MM.1S (cell line): ENCODE measurements around the gene C17orf50.
A peak's percentile ranks its signal among the peaks of the same experiment; 100 is the strongest.

Experiments
- DNase-seq: peaks from one replicate; pipeline ENCODE4 v3.0.0-alpha.2; 2015
- H2AFZ ChIP-seq: fragments of 300-600 bp; sonication (generic); 2 replicates; pipeline ENCODE4 v1.6.0; 2016; ENCODE audit warnings: antibody characterized with exemption, low read length
- H3F3A ChIP-seq: fragments of 300-600 bp; sonication (generic); 2 replicates; pipeline ENCODE4 v1.6.1; 2016; ENCODE audit warnings: mild to moderate bottlenecking, antibody characterized with exemption, low read length, moderate library complexity, mixed read lengths; ENCODE audit not compliant: insufficient read depth
- H3K27ac ChIP-seq: fragments of 300-600 bp; sonication (generic); 2 replicates; pipeline ENCODE4 v1.5.1; 2016; ENCODE audit warnings: mild to moderate bottlenecking, low read length
- H3K27me3 ChIP-seq: fragments of 300-600 bp; sonication (generic); replicated peaks from 2 replicates; pipeline ENCODE4 v1.6.0; 2016; ENCODE audit warnings: low read length; ENCODE audit not compliant: insufficient read depth
- H3K36me3 ChIP-seq: fragments of 300-600 bp; sonication (generic); replicated peaks from 2 replicates; pipeline ENCODE4 v1.6.1; 2016; ENCODE audit warnings: mild to moderate bottlenecking, low read length, mixed read lengths; ENCODE audit not compliant: insufficient read depth
- H3K4me1 ChIP-seq: fragments of 300-600 bp; sonication (generic); 2 replicates; pipeline ENCODE4 v1.6.1; 2016; ENCODE audit warnings: low read length, mixed read lengths
- H3K4me2 ChIP-seq: fragments of 300-600 bp; sonication (generic); 2 replicates; pipeline ENCODE4 v1.6.0; 2016; ENCODE audit warnings: low read depth, low read length
- H3K4me3 ChIP-seq: fragments of 300-600 bp; sonication (generic); 2 replicates; pipeline ENCODE4 v1.5.1; 2016; ENCODE audit warnings: low read length, mixed read lengths
- H3K79me2 ChIP-seq: fragments of 300-600 bp; sonication (generic); 2 replicates; pipeline ENCODE4 v1.6.1; 2016; ENCODE audit warnings: mixed run types, low read length, mixed read lengths
- H3K9ac ChIP-seq: fragments of 300-600 bp; sonication (generic); 2 replicates; pipeline ENCODE4 v1.6.1; 2016; ENCODE audit warnings: low read length, mixed read lengths
- H3K9me2 ChIP-seq: fragments of 300-600 bp; sonication (generic); replicated peaks from 2 replicates; pipeline ENCODE4 v1.6.1; 2016; ENCODE audit warnings: mild to moderate bottlenecking, low read length, mixed read lengths; ENCODE audit not compliant: insufficient read depth
- H3K9me3 ChIP-seq: fragments of 300-600 bp; sonication (generic); replicated peaks from 2 replicates; pipeline ENCODE4 v1.6.1; 2016; ENCODE audit warnings: mild to moderate bottlenecking, low read length, mixed read lengths; ENCODE audit not compliant: insufficient read depth
- H4K20me1 ChIP-seq: fragments of 300-600 bp; sonication (generic); 2 replicates; pipeline ENCODE4 v1.6.1; 2016; ENCODE audit warnings: mild to moderate bottlenecking, low read length, moderate library complexity, mixed read lengths; ENCODE audit not compliant: insufficient read depth
- CTCF ChIP-seq: fragments of 300-600 bp; sonication (generic); IDR thresholded peaks from 2 replicates; pipeline ENCODE4 v1.5.1; 2016; ENCODE audit warnings: antibody characterized with exemption, low read length, mixed read lengths
- EZH2 ChIP-seq: fragments of 300-600 bp; sonication (generic); optimal IDR thresholded peaks from 2 replicates; pipeline ENCODE3; 2017; ENCODE audit warnings: low read depth, mild to moderate bottlenecking, antibody characterized with exemption, low read length, mixed read lengths
- EZH2phosphoT487 ChIP-seq: fragments of 300-600 bp; sonication (generic); IDR thresholded peaks from 2 replicates; pipeline ENCODE4 v1.6.1; 2018; ENCODE audit warnings: antibody characterized with exemption, low read length

C17orf50 gene

GRCh38 chr17:35801583-35802224 is 41.0 kb downstream of the C17orf50 start:
- Histone ChIP-seq H3K9me3 (no peaks in the 10 kb centered on the region), H3K4me1 (0 out of 2 replicates have a peak, but pooled peaks cover 3% of the 10 kb centered on the region), H3K36me3 (no peaks in the 10 kb centered on the region), H3K4me3 (no peak overlapping the region), H3K4me2 (no peak overlapping the region), H3F3A (no peaks in the 10 kb centered on the region), H3K79me2 (no peaks in the 10 kb centered on the region), H3K9me2 (no peaks in the 10 kb centered on the region), H4K20me1 (no peaks in the 10 kb centered on the region), H3K9ac (no peak overlapping the region), H3K27me3 (peaks cover 23% of the 10 kb centered on the region), H3K27ac (no peak overlapping the region), H2AFZ (no peak overlapping the region)
- no peak for DNase-seq
- no peak for TF ChIP-seq CTCF
- no peak for TF ChIP-seq EZH2
- no peak for TF ChIP-seq EZH2phosphoT487

- H3K36me3 ChIP-seq = no peaks in the 10 kb centered on the region
- no peaks in the 10 kb centered on the region for H4K20me1 ChIP-seq
- H3K9me3 ChIP-seq = no peaks in the 10 kb centered on the region
- H3K4me2 ChIP-seq = peak overlapping the region; percentile 51; the same call in 1 of the 2 replicates
- peak; percentile 86 for DNase-seq
- H3K9ac ChIP-seq = no peak overlapping the region
- peaks cover 5% of the 10 kb centered on the region for H3K79me2 ChIP-seq
- H2AFZ ChIP-seq = peak overlapping the region; percentile 37; the same call in 1 of the 2 replicates
- H3K9me2 ChIP-seq = no peaks in the 10 kb centered on the region
- H3F3A ChIP-seq = 0 out of 2 replicates have a peak, but pooled peaks cover 3% of the 10 kb centered on the region
- TF ChIP-seq CTCF (peak; percentile 96), EZH2 (no peak)
- no peak overlapping the region for H3K4me3 ChIP-seq
- peaks cover 9% of the 10 kb centered on the region; the same call in 1 of the 2 replicates for H3K4me1 ChIP-seq
- no peak overlapping the region for H3K27ac ChIP-seq
- 0 out of 2 replicates have a peak, but pooled peaks cover 4% of the 10 kb centered on the region for H3K27me3 ChIP-seq
Measured at GRCh38 chr17:35804658-35805192, 44.0 kb downstream of the C17orf50 start.

GRCh38 chr17:35807371-35808144 is 46.9 kb downstream of the C17orf50 start:
- Histone ChIP-seq H3K36me3 (no peaks in the 10 kb centered on the region), H3K9me2 (no peaks in the 10 kb centered on the region), H4K20me1 (peaks cover 11% of the 10 kb centered on the region; the same call in 1 of the 2 replicates), H3K27ac (no peak overlapping the region), H3K4me2 (no peak overlapping the region), H3K27me3 (no peaks in the 10 kb centered on the region), H3K9ac (no peak overlapping the region), H3F3A (0 out of 2 replicates have a peak, but pooled peaks cover 3% of the 10 kb centered on the region), H3K79me2 (peaks cover 33% of the 10 kb centered on the region), H3K4me1 (peaks cover 14% of the 10 kb centered on the region), H3K4me3 (no peak overlapping the region), H2AFZ (no peak overlapping the region), H3K9me3 (no peaks in the 10 kb centered on the region)
- no peak for DNase-seq
- no peak for TF ChIP-seq EZH2
- no peak for TF ChIP-seq EZH2phosphoT487
- no peak for TF ChIP-seq CTCF
